PC-9 (cell line): Measurements from ENCODE around the gene SLX4. TPM values are rescaled to one million over a fixed set of nuclear protein-coding genes. Genes with fewer than 3 reads are reported as not detected.

Source experiments
- BruUV-seq: library from RNA; stranded (reverse); fragments of 400-500 nt; replicated peaks from 2 replicates; lab custom pipeline; 2021; lab: Mats Ljungman, UMichigan
- CTCF ChIA-PET: fragments of 300-600 bp; sonication (Branson Sonifier 250); formaldehyde crosslinking; loops from one replicate; lab custom pipeline; 2022; ENCODE audit warnings: antibody characterized with exemption; lab: Charles Lee
- POLR2A ChIA-PET: fragments of 300-600 bp; sonication (Branson Sonifier 250); formaldehyde crosslinking; loops from one replicate; lab custom pipeline; 2022; ENCODE audit warnings: antibody characterized with exemption; ENCODE audit not compliant: unreplicated experiment; lab: Charles Lee
- DNase-seq, 2 experiments: peaks; one replicate each; pipeline versions ENCODE4 v3.0.0 to v3.0.0-alpha.2; 2015 to 2022; ENCODE audit warnings: mixed read lengths in 1 of 2
- H2AFZ ChIP-seq: fragments of 200-600 bp; sonication (generic); 2 replicates; pipeline ENCODE4 v1.8.1; 2017; ENCODE audit warnings: antibody characterized with exemption
- H3F3A ChIP-seq: fragments of 200-600 bp; sonication (generic); 2 replicates; pipeline ENCODE4 v1.8.1; 2017; ENCODE audit warnings: antibody characterized with exemption, mild to moderate bottlenecking, low read depth; ENCODE audit not compliant: insufficient read depth
- H3K27ac ChIP-seq: fragments of 200-600 bp; sonication (generic); 2 replicates; pipeline ENCODE4 v1.6.1; 2016; ENCODE audit warnings: mixed run types
- H3K27me3 ChIP-seq: fragments of 200-600 bp; sonication (generic); 2 replicates; pipeline ENCODE4 v1.6.1; 2016; ENCODE audit warnings: low read depth, mixed run types; ENCODE audit not compliant: insufficient read depth
- H3K36me3 ChIP-seq: fragments of 200-600 bp; sonication (generic); 2 replicates; pipeline ENCODE4 v1.6.1; 2016; ENCODE audit warnings: low read depth, mixed run types
- H3K4me1 ChIP-seq: fragments of 200-600 bp; sonication (generic); replicated peaks from 2 replicates; pipeline ENCODE4 v1.6.1; 2016; ENCODE audit warnings: mixed run types; ENCODE audit not compliant: insufficient read depth
- H3K4me2 ChIP-seq: fragments of 200-600 bp; sonication (generic); 2 replicates; pipeline ENCODE4 v1.6.1; 2017; ENCODE audit warnings: mixed run types
- H3K4me3 ChIP-seq: fragments of 200-600 bp; sonication (generic); 2 replicates; pipeline ENCODE4 v1.6.1; 2016; ENCODE audit warnings: mixed run types
- H3K79me2 ChIP-seq: fragments of 200-600 bp; sonication (generic); 2 replicates; pipeline ENCODE4 v1.6.1; 2017; ENCODE audit warnings: low read depth, mixed run types
- H3K9me2 ChIP-seq: fragments of 200-600 bp; sonication (generic); 2 replicates; pipeline ENCODE4 v1.8.1; 2017; ENCODE audit warnings: mild to moderate bottlenecking; ENCODE audit not compliant: insufficient read depth
- H3K9me3 ChIP-seq: fragments of 200-600 bp; sonication (generic); 2 replicates; pipeline ENCODE4 v1.8.1; 2016; ENCODE audit warnings: low read depth; ENCODE audit not compliant: insufficient read depth
- H4K20me1 ChIP-seq: fragments of 200-600 bp; sonication (generic); 2 replicates; pipeline ENCODE4 v1.8.1; 2017; ENCODE audit not compliant: insufficient read depth
- EZH2 ChIP-seq: fragments of 200-600 bp; sonication (generic); IDR thresholded peaks from 2 replicates; pipeline ENCODE4 v1.8.0; 2017; ENCODE audit warnings: antibody characterized with exemption, low read depth
- intact Hi-C: fragments of 100-400 bp; cut with micrococcal nuclease; formaldehyde crosslinking; loops from one replicate; pipeline ENCODE4 v1.10.0; 2022; ENCODE audit not compliant: unreplicated experiment
- total RNA-seq: library from RNA; stranded (reverse); gene quantifications from 2 replicates; pipeline ENCODE4 v1.2.3, GENCODE V29; 2021
- TF ChIP-seq, protein P1 (sequence below): fragments of 200-600 bp; sonication (generic); conservative IDR thresholded peaks from 2 replicates; pipeline ENCODE4 v1.6.1; 2017; ENCODE audit warnings: mixed run types, antibody characterized with exemption, mild to moderate bottlenecking, moderate library complexity

SLX4 gene
- total RNA-seq, 1 experiment from 2014 or later = 13.8 TPM

- ChIA-PET CTCF (no interaction called here), POLR2A (no interaction called here)
- Histone ChIP-seq H3F3A (no peaks in the 10 kb centered on the region), H3K4me2 (no peak overlapping the region), H3K36me3 (no peaks in the 10 kb centered on the region), H2AFZ (no peak overlapping the region), H3K4me1 (no peaks in the 10 kb centered on the region), H3K9me3 (no peaks in the 10 kb centered on the region), H4K20me1 (no peaks in the 10 kb centered on the region), H3K27ac (no peak overlapping the region), H3K79me2 (no peaks in the 10 kb centered on the region), H3K4me3 (no peak overlapping the region), H3K9me2 (no peaks in the 10 kb centered on the region), H3K27me3 (no peaks in the 10 kb centered on the region)
- intact Hi-C loops = no loop called here
- DNase-seq = no peak
- TF ChIP-seq, protein P1, sequence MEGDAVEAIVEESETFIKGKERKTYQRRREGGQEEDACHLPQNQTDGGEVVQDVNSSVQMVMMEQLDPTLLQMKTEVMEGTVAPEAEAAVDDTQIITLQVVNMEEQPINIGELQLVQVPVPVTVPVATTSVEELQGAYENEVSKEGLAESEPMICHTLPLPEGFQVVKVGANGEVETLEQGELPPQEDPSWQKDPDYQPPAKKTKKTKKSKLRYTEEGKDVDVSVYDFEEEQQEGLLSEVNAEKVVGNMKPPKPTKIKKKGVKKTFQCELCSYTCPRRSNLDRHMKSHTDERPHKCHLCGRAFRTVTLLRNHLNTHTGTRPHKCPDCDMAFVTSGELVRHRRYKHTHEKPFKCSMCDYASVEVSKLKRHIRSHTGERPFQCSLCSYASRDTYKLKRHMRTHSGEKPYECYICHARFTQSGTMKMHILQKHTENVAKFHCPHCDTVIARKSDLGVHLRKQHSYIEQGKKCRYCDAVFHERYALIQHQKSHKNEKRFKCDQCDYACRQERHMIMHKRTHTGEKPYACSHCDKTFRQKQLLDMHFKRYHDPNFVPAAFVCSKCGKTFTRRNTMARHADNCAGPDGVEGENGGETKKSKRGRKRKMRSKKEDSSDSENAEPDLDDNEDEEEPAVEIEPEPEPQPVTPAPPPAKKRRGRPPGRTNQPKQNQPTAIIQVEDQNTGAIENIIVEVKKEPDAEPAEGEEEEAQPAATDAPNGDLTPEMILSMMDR = no peak
- TF ChIP-seq EZH2 = no peak
- no TSS peak for BruUV-seq
These were observed 11.5 kb downstream of the SLX4 start for GRCh38 chr16:3599922-3600321.

- H3F3A ChIP-seq = no peaks in the 10 kb centered on the region
- H3K27ac ChIP-seq = no peak overlapping the region
- no peaks in the 10 kb centered on the region for H3K9me3 ChIP-seq
- ChIA-PET CTCF (interaction anchor here (0.6 kb wide), 1 partner anchor 178 kb away, joined by 3 read pairs; no protein-coding TSS in a partner anchor), POLR2A (no interaction called here)
- no peaks in the 10 kb centered on the region for H3K9me2 ChIP-seq
- H3K36me3 ChIP-seq = no peaks in the 10 kb centered on the region
- no peak for DNase-seq
- no peak overlapping the region for H3K4me3 ChIP-seq
- intact Hi-C loops = no loop called here
- TF ChIP-seq, protein P1 = no peak
- no peak for TF ChIP-seq EZH2
- H3K27me3 ChIP-seq = no peaks in the 10 kb centered on the region
- H2AFZ ChIP-seq = no peak overlapping the region
- H3K4me1 ChIP-seq = no peaks in the 10 kb centered on the region
- H3K4me2 ChIP-seq = no peak overlapping the region
- no TSS peak for BruUV-seq
- no peaks in the 10 kb centered on the region for H3K79me2 ChIP-seq
- no peaks in the 10 kb centered on the region for H4K20me1 ChIP-seq
These were observed 12.3 kb downstream of the SLX4 start for GRCh38 chr16:3599121-3599520.

DNA sequence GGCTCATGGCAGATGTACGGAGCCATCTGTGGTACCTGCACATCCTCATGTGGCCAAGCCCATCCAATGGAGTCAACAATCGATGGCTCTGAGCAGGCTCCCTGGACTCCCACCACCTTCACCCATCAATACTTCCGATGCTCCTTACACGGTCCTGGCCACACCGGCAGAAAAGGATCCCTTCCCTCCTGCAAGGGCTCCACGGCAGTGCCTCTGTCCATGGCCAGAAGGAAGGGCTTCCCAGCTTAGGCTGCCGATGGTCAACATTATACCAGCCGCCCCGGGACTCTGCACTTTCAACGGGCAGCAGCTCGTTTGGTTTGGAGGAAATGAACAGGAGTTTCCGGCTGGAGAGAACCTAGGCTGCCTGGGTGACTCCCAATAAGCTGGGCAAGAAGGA is 13.2 kb downstream of the SLX4 start:
- ChIA-PET CTCF (no interaction called here), POLR2A (no interaction called here)
- BruUV-seq = no TSS peak

More for the DNA sequence above, 13.2 kb downstream of the SLX4 start:
- TF ChIP-seq EZH2 = no peak
- TF ChIP-seq, protein P1 = no peak
- Histone ChIP-seq H3K9me2 (no peaks in the 10 kb centered on the region), H3K4me2 (no peak overlapping the region), H3K27me3 (no peaks in the 10 kb centered on the region), H4K20me1 (no peaks in the 10 kb centered on the region), H3K4me3 (no peak overlapping the region), H3K79me2 (no peaks in the 10 kb centered on the region), H3K27ac (no peak overlapping the region), H3K9me3 (no peaks in the 10 kb centered on the region), H3K4me1 (no peaks in the 10 kb centered on the region), H3F3A (no peaks in the 10 kb centered on the region), H3K36me3 (no peaks in the 10 kb centered on the region), H2AFZ (no peak overlapping the region)
- intact Hi-C loops = no loop called here
- no peak for DNase-seq
